OCI-LY7 (cell line): ENCODE measurements around the gene SMIM24.

Experiments used
- CTCF ChIP-seq: fragments of 200-600 bp; sonication (generic); conservative IDR thresholded peaks from 2 replicates; pipeline ENCODE4 v1.5.1; 2014; ENCODE audit warnings: mild to moderate bottlenecking, antibody characterized with exemption, low read length, moderate library complexity, mixed read lengths
- EZH2phosphoT487 ChIP-seq: fragments of 200-600 bp; sonication (generic); IDR thresholded peaks from 2 replicates; pipeline ENCODE4 v1.6.1; 2018; ENCODE audit warnings: low read depth, borderline replicate concordance, mild to moderate bottlenecking, mixed run types, antibody characterized with exemption, low read length, moderate library complexity, mixed read lengths

- TF ChIP-seq EZH2phosphoT487 (no peak), CTCF (no peak)
Observed at GRCh38 chr19:3506384-3507340, 26.3 kb upstream of the SMIM24 start.
